H1 (cell line): Measurements from ENCODE around the gene KCND1. TPM values are rescaled to one million over a fixed set of nuclear protein-coding genes. Genes with fewer than 3 reads are reported as not detected.

Source experiments
- FOSL1 ChIP-seq: IDR thresholded peaks from 2 replicates; pipeline ENCODE4 v1.6.1; 2011; ENCODE audit warnings: mild to moderate bottlenecking, low read depth, low read length, moderate library complexity; ENCODE audit not compliant: insufficient read depth
- NANOG ChIP-seq: IDR thresholded peaks from 2 replicates; pipeline ENCODE4 v1.6.1; 2011; ENCODE audit warnings: low read length, low read depth, mild to moderate bottlenecking, inconsistent platforms; ENCODE audit not compliant: insufficient read depth, poor library complexity, severe bottlenecking
- PHF8 ChIP-seq: fragments of 200-600 bp; sonication (generic); conservative IDR thresholded peaks from 2 replicates; pipeline ENCODE4 v1.7.1; 2012; ENCODE audit warnings: low read depth, mild to moderate bottlenecking, inconsistent platforms, low read length, moderate library complexity
- POU5F1 ChIP-seq: IDR thresholded peaks from 2 replicates; pipeline ENCODE4 v1.6.1; 2011; ENCODE audit warnings: low read depth, mild to moderate bottlenecking, low read length, moderate library complexity
- RNF2 ChIP-seq: fragments of 200-900, 300-1000 bp; sonication (generic); IDR thresholded peaks from 2 replicates; pipeline ENCODE4 v1.7.1; 2016; ENCODE audit warnings: borderline replicate concordance, low read depth, mild to moderate bottlenecking, antibody characterized with exemption, low read length; ENCODE audit not compliant: poor library complexity, severe bottlenecking; ENCODE audit errors: missing control alignments
- SP2 ChIP-seq: IDR thresholded peaks from 2 replicates; pipeline ENCODE4 v1.6.1; 2012; ENCODE audit warnings: mild to moderate bottlenecking, low read length, inconsistent platforms
- SRF ChIP-seq: IDR thresholded peaks from 2 replicates; pipeline ENCODE4 v1.6.1; 2011; ENCODE audit warnings: mild to moderate bottlenecking, low read depth, low read length, moderate library complexity
- USF2 ChIP-seq: IDR thresholded peaks from 2 replicates; pipeline ENCODE4 v1.6.1; 2011; ENCODE audit warnings: low read length, improper control_type of control experiment
- polyA plus RNA-seq, 7 experiments: library from polyadenylated mRNA; depleted of rRNA in 3 of 7; stranded (reverse) in 5 of 7; unstranded in 2 of 7; fragments of >200 nt in 5 of 7; fragments of 200-250 nt in 2 of 7; gene quantifications; 1 replicate in 5 of 7; 2 replicates in 1 of 7; 4 replicates in 1 of 7; pipeline versions ENCODE4 v1.2.1 to v1.2.3, GENCODE V29; 2011 to 2013; ENCODE audit warnings: missing spikeins in 2 of 7, mixed read lengths in 2 of 7
- total RNA-seq: library from RNA; stranded (reverse); fragmentation: NEBNext Ultra II Directional; extraction: Animal tissue kit (Norgen Biotek cat#: 25700); gene quantifications from 2 replicates; pipeline ENCODE4 v1.2.1, GENCODE V29; 2021

The KCND1 gene
- total and polyA plus RNA-seq, 2 of the 8 experiments (the other 6 are each of a cell fraction or from before 2014, with no cell fraction given), result 3.1 to 6.8 TPM

GRCh38 chrX:48965959-48966358, 5.7 kb downstream of the KCND1 start (continued):
- TF ChIP-seq PHF8, result no peak
- no peak for TF ChIP-seq POU5F1
- no peak for TF ChIP-seq SRF
- TF ChIP-seq USF2, result no peak
- TF ChIP-seq RNF2, result no peak
- TF ChIP-seq NANOG, result no peak
- no peak for TF ChIP-seq SP2
- TF ChIP-seq FOSL1, result no peak
- TF ChIP-seq, all 59 proteins: peak for 0
